Stimulated activated CD4-positive, alpha-beta T cell treated with anti-CD3 and anti-CD28 coated beads, Interleukin-15, amount 100 ng/mL, for 1 hour (primary cell): Measurements from ENCODE around the gene CORO1C.

Experiments used
- DNase-seq, 2 donors: peaks; one replicate each; pipeline ENCODE4 v3.0.0-alpha.2; 2020; ENCODE audit warnings: low read depth in 1 of 2, low spot score in 1 of 2

Gene CORO1C

DNA sequence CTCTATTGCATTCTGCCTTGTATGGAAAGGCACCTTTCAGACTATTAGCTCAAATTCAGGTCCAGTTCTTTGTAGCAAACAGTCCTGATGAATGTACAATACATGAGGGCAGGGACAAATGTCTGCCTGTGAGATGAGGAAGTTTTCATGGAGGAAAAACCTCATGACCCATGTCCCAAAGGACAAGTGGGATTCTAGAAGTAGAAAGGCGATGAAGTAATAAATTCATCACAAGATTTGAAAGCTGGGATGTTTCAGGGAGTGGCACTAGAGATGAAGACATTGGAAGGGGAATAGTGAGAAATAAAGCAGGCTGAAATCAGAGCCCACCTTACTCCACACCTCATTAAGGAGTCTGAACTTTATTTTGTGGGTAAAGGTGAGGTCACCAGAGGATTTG lies 4.2 kb downstream of the CORO1C start:
- no peak for DNase-seq

GRCh38 chr12:108724890-108725151 lies 6.5 kb downstream of the CORO1C start:
- no peak for DNase-seq

GRCh38 chr12:108724054-108724889 lies 7.0 kb downstream of the CORO1C start:
- no peak for DNase-seq

DNA sequence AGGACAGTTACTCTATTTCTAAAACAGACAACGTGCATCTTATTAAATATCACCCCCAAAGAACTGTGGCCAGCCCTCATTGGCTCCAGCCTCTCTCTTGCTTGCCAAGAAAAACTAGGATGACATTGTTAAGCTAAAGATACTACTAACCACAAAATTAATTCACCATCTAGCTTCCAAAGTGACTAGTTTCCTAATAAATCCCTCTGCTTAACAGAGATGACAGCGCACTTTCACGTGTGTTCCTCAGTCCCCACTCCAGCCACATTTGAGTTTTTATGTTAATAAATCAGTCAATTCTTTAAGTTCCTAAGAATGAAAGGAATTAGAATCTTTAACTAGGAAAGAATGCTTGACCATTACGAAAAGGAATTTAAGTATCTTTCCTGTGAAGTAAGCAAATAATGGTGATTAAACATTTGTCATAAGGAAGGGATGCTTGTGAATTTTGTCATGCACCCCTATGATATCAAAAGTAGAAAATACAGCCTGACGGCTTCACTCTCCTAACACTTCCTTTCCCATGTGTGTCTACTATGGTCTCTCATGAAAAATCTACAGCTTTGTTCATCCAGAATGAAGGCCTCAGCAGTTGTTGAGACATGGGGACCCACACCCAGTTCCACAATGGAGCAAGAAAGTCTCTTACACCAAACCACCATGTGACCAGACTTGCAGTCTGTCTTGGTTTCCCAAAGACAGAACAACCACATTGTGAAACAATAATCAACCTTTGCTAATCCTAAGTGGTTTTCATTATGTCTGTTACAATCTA lies 8.1 kb downstream of the CORO1C start:
- DNase-seq = no peak

DNA sequence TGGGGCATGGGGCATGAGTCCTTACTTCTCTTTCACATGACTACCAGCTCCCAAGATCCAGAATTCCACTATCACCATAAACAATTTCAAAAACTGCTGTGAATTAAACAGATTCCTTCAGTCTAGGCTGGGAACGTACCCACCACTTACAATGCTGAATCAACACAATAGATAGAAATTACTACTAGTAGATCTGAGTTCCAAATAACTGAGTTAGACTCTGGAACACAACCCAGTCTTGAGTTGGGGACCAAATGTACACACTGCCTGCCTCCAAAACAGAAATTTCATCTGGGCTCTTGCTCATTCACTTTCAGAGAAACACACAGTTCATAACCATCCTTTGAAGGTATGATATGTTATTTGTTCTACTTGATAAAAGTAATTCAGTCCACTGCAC lies 8.9 kb downstream of the CORO1C start:
- DNase-seq = no peak

GRCh38 chr12:108721824-108722223 lies 9.5 kb downstream of the CORO1C start:
- no peak for DNase-seq

DNA sequence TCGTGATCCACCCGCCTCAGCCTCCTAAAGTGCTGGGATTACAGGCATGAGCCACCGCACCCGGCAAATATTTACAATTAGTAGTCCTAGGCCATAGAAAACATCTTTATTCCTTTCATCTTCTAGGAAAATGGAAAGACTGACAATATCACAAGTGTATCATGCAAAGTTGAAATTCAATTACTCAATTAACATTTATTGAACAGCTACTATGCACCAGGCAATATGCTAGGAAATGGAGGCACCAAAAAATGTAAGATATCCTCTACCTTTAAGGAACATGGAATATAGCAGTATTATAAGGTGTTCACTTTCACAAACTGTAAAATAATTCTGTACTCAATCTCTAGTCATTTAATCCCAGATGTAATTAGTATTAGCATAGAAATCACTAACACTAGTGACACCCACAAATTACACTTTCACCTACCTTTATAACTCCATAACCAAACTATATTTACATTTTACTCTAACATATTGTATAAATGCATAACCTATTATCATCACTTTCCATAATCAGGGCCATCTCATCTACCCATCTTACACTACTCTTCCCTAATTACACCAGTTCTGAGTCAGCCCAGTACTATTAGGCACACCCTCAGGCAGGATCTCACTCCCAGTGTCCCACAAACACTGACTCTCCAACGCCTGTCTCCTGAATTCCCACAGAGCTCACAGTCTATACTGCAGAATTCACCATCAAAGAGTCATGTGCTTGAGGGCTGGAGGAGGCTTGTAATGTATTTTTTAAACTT lies 10.4 kb downstream of the CORO1C start:
- no peak for DNase-seq

DNA sequence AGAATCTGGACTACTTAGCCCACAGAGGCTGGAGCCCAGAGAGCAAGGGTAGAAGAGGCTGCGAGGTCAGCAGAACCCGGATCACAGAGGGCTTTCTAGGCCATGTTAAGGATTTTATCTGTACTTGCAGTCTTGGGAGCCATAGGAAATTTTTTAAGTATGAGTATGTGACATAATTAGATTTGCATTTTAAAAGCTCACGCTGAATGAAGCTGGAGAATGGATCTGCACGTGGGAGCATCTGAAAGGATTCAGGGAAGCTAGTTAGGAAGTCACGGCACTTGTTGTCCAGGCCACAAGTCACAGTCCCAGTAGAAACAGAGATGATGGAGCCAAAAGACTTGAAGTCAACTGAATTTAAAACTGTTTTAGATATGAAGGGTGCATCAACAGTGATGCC lies 14.1 kb downstream of the CORO1C start:
- DNase-seq = no peak

- DNase-seq = no peak
Observed at GRCh38 chr12:108714866-108715265, 16.5 kb downstream of the CORO1C start.

DNA sequence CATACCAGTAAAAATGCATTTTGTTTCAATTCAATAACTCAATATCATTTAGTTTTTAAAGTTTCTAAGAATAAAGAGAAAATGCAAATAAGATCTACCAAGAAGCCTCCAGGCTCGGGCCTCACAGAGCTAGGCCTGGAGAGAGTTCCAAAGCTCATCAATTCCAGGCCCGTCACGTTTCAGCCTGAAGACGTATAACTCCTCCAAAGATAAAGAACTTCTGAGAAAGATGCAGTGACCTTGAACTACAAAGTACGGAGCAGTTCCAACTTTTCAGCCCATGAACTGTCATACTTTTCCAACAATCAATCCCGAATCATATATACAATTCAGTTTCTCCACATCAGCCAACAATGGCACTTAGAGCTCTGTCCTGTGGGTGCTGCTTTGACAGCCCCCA lies 17.8 kb downstream of the CORO1C start:
- no peak for DNase-seq

GRCh38 chr12:108712925-108713203 lies 18.5 kb downstream of the CORO1C start:
- no peak for DNase-seq

DNA sequence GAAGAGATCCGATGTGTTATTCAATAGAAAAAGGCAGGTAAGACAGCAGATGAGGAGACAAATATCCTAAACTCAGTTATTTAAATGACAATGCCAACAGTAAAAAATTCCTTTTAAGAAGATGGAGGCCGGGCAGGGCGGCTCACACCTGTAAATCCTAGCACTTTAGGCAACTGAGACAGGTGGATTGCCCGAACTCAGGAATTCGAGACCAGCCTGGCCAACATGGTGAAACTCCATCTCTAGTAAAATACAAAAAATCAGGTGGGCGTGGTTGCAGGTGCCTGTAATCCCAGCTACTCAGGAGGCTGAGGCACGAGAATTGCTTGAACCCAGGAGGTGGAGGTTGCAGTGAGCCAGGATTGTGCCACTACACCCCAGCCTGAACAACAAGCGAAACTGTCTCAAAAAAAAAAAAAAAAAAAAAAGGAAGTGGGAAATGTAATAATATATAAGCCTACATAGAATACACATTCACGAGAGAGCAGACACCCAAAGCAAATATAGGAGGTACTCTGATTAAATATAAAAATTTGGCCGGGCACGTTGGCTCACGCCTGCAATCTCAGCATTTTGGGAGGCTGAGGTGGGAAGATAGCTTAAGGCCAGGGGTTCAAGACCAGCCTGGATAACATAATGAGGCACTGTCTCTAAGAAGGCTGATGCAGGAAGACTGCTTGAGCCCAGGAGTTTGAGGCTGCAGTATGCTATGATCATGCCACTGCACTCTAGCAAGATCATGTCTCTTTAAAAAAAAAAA lies 19.0 kb downstream of the CORO1C start:
- no peak for DNase-seq

GRCh38 chr12:108711489-108712164 lies 19.7 kb downstream of the CORO1C start:
- no peak for DNase-seq

DNA sequence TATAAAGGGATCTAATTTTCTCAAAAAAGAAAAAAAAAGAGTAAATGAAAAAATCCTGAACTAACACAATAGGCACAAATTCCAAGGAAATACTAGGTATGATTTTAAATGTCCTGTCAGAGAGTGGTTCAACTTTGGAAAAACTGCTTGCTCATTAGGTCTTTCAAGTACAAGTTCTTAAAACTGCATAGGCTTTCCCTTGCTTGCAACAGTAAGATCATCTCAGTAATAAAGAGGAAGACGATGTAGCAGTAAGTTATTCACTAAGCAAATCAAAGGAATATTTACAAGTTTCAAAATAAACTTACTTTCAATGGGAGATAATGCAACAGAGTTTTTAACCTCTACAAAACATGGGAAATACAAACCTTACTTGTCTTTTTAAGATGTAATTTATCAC lies 21.6 kb downstream of the CORO1C start:
- DNase-seq = no peak

DNA sequence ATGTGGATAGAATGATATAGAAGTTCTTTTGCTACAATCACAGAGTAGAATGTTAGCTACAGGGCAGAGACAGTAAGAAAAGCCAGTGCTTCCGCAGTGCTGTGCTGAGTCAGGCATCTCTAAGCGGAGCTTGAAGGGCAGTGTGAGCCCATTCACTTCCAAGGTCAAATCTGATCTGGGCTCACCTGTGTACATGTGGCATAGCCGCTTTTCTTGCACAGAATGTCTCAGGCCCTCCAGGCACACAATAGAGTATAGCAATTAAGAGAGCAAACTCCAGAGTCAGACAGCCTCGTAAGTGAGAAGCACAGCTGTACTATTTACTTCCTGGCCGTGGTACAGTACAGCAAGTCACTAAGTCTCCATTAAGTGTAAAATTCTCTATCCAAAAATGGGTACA lies 26.8 kb downstream of the CORO1C start:
- no peak for DNase-seq

GRCh38 chr12:108702595-108703320 lies 28.6 kb downstream of the CORO1C start:
- DNase-seq = no peak

DNA sequence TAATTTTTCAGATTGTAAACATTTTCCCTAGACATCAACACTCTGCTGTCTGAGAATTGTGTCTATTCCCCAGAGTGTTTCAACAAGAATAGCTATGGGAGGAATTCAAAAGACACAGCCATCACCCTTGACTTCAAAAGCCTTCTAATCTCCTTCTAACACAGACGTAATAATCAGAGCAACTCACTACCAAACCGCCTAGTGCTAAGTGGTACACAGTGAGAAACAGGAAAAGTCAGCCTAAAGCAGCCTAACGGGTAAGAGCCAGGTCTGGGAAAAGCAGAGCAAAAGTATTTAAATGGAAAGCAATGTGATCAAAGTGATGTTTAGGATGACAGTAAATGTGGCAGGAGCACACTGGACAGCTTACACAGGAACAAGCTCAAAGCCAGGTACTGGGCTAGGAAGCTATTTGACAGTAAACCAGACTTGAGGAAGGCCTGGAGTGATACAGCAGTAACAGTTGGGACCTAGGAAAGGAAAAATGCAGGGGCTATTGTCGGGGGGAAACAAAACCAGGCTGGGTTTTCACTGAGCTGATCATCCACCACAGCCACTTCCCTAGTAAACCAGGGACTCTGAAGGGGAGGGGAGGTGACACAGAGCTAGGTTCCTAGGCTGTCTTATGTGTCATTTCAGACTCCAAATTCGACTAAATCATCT lies 29.4 kb downstream of the CORO1C start:
- no peak for DNase-seq

DNA sequence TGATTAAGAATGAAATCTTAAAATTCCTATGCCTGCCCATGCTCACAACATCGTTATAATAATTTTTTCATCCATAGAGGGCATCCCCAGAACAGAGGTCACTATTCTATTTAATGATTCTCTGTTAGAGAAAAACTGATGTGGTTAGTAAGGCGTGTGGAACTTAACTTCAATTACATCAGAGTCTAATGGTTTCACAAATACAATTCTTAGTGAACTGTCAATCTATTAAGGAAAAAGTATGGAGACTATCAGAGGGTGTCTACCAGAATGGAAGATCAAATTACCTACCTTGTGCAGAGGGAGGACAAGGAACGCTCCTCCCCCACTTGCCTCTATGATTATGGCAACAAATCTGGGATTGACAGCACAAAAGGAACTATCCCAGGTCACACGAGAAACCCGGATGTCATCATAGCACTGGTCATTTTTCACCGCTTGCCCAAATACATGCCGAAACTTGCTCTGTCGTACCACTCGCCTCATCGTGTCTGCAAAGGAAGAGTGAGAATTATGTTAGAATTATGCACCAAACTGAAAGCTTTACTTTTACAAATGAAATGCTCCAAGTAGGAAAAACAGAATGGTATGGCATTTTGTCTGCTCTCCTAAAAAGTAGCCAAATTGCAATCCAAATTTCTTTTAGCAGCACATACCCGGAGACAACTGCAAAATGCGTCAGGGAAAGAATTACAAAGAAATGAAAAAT lies 30.3 kb downstream of the CORO1C start:
- DNase-seq = no peak

DNA sequence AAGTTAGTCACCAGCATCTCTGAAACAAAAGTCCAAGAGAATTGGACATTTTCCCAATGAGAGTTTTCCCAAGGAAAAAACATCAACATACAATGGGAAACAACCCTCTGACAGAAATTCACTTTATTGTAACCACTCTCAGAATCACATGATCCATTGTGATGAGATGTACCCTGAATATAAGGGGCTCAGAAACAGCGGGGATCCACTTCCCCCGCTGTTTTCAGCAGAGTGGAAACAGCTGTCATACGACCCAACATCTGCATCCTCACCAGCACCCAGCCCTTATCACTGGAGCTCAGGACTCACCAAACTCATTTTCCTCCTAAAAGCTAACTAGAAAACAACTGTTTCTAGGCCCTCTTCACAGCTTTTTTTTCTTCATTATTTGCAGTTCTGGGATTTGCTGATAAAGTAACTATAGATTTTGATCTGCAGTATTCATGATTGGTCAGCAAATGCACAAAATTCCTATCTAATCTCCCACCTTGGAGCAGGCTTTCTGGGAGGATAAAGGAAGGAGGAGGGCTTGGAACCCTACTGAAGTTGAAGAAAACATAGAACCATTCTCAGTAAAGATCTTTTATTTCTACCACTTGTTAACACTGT lies 31.3 kb downstream of the CORO1C start:
- DNase-seq = no peak
